Large intestine (tissue), 3 donors: Measurements from ENCODE around the gene CAPRIN1. TPM values are rescaled to one million over a fixed set of nuclear protein-coding genes. Genes with fewer than 3 reads are reported as not detected.
"Not testable (repeated sequence)": the region's sequence is repeated elsewhere in the genome, so short reads cannot be mapped to it uniquely, and the experiment has no call there.

Source experiments
- DNase-seq, 2 donors: peaks; one replicate each; pipeline versions ENCODE4 v3.0.0 to v3.0.0-alpha.2; 2013
- H3K27ac ChIP-seq: one replicate; pipeline ENCODE4 v1.5.1; 2013; ENCODE audit warnings: low read length
- H3K27me3 ChIP-seq: 2 replicates; pipeline ENCODE4 v1.6.1; 2013; ENCODE audit warnings: low read length; ENCODE audit not compliant: control insufficient read depth, insufficient read depth
- H3K36me3 ChIP-seq: 2 replicates; pipeline ENCODE4 v1.6.1; 2013; ENCODE audit warnings: low read length; ENCODE audit not compliant: control insufficient read depth, insufficient read depth
- H3K4me1 ChIP-seq: one replicate; pipeline ENCODE4 v1.6.1; 2013; ENCODE audit warnings: low read length; ENCODE audit not compliant: control insufficient read depth, insufficient read depth
- H3K4me3 ChIP-seq: one replicate; pipeline ENCODE4 v1.5.1; 2013; ENCODE audit warnings: low read length
- H3K9me3 ChIP-seq: one replicate; pipeline ENCODE4 v1.6.1; 2013; ENCODE audit warnings: mild to moderate bottlenecking, low read depth, low read length, moderate library complexity; ENCODE audit not compliant: control insufficient read depth
- WGBS: methylation state at CpG from one replicate; pipeline ENCODE4 v1.1.5; 2013; ENCODE audit warnings: low lambda C conversion rate; ENCODE audit not compliant: insufficient coverage; 5-methylcytosine and 5-hydroxymethylcytosine counted together
- polyA plus RNA-seq: library from polyadenylated mRNA; unstranded; fragments of 120-200 nt; gene quantifications from one replicate; pipeline ENCODE4 v1.2.1, GENCODE V29; 2013

Gene CAPRIN1
- polyA plus RNA-seq, 1 donor: 162 TPM

DNA sequence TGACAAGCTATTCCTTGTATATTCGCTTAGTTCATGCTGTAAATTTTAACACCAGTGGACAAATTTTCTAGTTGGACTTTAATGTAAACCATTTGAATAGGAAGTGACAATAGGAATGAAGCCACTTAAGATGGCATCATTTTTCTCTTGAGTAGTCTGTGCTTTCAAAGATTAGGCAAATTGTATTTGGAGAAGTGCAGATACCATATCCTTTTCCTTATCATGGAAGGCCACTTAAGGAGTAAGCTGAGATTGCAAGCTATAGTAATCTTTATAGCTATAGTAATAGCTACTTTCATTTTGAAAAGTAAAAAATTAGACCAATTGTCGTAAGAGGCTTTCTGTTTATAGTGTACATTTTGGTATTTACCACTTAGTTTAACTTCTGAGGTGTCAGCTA is 12.8 kb downstream of the CAPRIN1 start:
- no peaks in the 10 kb centered on the region for H3K27me3 ChIP-seq
- H3K36me3 ChIP-seq: peaks cover 25% of the 10 kb centered on the region
- H3K4me3 ChIP-seq: no peak overlapping the region
- peak overlapping the region; percentile 11 for H3K27ac ChIP-seq
- peaks cover 9% of the 10 kb centered on the region for H3K4me1 ChIP-seq
- no peaks in the 10 kb centered on the region for H3K9me3 ChIP-seq
- peak in 1 of 2 donors; percentile 7 for DNase-seq
- 67% methylated on average over 2 of the region's 2 CpGs for WGBS

DNA sequence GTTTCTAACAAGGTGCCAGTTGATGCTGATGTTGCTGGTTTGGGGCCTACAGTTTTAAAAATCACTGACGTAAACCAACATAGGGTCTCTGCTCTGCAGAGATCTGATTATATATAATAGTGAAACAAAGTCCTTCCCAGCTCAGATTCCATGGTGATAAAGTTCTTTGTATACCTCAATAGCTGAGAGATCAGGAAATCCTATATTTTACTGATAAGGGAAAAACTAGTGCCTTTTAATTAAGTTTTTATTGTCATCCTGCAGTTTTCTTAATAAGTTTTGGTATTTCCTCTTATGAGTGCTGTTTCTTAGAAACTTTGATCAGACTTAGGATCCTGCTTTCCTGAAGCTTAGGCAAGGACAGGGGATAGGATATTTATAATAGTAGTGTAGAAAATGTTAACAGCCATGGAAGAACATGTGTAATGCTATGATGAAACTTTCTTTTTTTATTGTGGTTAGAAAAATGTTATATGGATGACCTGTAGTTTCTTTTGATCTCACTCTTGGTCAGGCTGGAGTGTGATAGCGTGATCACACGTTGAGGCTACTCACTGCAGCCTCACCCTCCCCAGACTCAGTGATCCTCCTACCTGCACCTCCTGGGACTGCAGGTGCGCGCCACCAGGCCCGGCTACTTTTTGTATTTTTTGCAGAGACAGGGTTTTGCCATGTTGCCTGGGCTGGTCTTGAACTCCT is 14.1 kb downstream of the CAPRIN1 start:
- H3K4me3 ChIP-seq: no peak overlapping the region
- DNase-seq: no peak
- no peak overlapping the region for H3K27ac ChIP-seq
- no peaks in the 10 kb centered on the region for H3K9me3 ChIP-seq
- WGBS: 60% methylated on average over 1 of the region's 6 CpGs
- no peaks in the 10 kb centered on the region for H3K27me3 ChIP-seq
- H3K4me1 ChIP-seq: peaks cover 9% of the 10 kb centered on the region
- H3K36me3 ChIP-seq: peaks cover 26% of the 10 kb centered on the region

DNA sequence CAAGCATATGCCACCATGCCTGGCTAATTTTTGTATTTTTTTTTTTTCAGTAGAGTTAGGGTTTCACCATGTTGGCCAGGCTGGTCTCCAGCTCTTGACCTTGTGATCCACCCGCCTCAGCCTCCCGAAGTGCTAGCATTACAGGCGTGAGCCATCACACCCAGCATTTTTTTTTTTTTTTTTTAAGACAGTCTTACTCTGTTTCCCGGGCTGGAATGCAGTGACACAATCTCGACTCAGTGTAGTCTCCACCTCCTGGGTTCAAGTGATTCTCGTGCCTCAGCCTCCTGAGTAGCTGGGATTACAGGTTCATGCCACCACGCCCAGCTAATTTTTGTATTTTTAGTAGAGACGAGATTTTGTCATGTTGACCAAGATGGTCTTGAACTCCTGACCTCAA is 15.2 kb downstream of the CAPRIN1 start:
- WGBS: 60% methylated on average over 1 of the region's 8 CpGs
- H3K4me1 ChIP-seq, H3K4me3 ChIP-seq, H3K9me3 ChIP-seq, DNase-seq, H3K27me3 ChIP-seq, H3K27ac ChIP-seq: not testable (repeated sequence)
- peaks cover 20% of the 10 kb centered on the region for H3K36me3 ChIP-seq

DNA sequence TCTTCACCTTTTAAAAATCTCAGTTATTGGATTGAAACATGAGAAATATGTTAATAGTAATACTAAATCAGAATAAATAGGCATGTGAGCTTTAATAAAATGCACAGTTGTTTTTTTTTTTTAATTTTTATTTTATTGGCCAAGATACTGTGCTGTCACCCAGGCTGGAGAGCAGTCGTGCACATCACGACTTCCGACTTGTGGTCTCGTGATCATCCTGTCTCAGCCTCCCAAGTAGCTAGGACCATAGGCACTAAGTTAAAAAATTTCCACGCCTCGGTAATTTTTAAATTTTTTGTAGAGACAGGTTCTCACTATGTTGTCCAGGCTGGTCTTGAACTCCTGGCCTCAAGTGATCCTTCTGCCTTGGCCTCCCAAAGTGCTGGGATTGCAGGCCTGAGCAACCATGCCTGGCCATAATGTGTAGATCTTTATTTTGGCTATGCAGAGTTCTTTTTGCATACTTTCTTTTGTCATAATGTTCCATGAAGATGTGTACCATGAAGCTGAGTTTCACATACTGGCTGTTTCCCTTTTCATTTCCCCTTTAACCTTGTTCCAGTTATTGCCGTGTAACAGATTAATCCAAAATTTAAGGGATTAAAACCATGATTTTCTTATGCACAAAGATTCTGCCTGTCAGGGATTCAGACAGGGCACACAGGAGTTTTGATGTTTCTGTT is 16.0 kb downstream of the CAPRIN1 start:
- Histone ChIP-seq H3K9me3 (no peaks in the 10 kb centered on the region), H3K4me3 (no peak overlapping the region), H3K27ac (no peak overlapping the region), H3K4me1 (peaks cover 9% of the 10 kb centered on the region), H3K36me3 (peaks cover 18% of the 10 kb centered on the region), H3K27me3 (no peaks in the 10 kb centered on the region)
- WGBS: no CpG with 5 or more reads among the region's 7 CpGs
- DNase-seq: no peak

DNA sequence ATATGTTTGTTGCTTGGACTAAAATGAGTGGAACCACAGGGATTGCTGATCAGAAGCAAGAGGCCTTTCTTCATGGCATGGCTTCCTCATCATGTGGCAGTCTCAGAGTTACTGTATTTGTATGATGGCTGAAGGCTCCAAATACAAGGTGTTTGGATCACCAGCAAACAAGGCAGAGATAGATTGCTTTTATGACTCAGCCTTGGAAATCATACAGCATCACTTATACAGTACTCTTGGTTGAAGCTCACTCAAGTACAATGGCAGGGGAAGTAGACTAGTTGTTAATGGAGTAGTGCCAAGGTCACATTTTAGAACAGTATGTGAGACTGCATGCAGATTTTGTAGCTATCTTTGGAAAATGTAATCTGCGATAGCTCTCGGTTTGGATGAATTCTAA is 16.6 kb downstream of the CAPRIN1 start:
- Histone ChIP-seq H3K27ac (no peak overlapping the region), H3K4me3 (no peak overlapping the region), H3K9me3 (no peaks in the 10 kb centered on the region), H3K36me3 (peaks cover 22% of the 10 kb centered on the region), H3K4me1 (peaks cover 6% of the 10 kb centered on the region), H3K27me3 (no peaks in the 10 kb centered on the region)
- no peak for DNase-seq
- WGBS: no CpG with 5 or more reads among the region's 2 CpGs

DNA sequence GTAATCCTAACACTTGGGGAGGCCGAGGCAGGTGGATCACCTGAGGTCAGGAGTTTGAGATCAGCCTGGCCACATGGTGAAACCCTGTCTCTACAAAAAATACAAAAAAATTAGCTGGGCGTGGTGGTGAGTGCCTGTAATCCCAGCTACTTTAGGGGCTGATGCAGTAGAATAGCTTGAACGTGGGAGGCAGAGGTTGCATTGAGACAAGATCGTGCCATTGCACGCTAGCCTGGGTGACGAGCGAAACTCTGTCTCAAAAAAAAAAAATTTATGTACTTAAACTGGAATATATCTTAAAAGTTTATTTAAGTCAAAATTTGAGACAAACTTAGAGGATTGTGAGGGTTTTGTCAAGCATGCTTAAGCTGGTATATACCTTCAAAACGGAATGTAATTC is 19.8 kb downstream of the CAPRIN1 start:
- not testable (repeated sequence) for H3K4me3 ChIP-seq, H3K27me3 ChIP-seq, DNase-seq, H3K9me3 ChIP-seq, H3K4me1 ChIP-seq, H3K27ac ChIP-seq
- 100% methylated on average over 3 of the region's 8 CpGs for whole genome bisulfite sequencing
- peaks cover 43% of the 10 kb centered on the region for H3K36me3 ChIP-seq

DNA sequence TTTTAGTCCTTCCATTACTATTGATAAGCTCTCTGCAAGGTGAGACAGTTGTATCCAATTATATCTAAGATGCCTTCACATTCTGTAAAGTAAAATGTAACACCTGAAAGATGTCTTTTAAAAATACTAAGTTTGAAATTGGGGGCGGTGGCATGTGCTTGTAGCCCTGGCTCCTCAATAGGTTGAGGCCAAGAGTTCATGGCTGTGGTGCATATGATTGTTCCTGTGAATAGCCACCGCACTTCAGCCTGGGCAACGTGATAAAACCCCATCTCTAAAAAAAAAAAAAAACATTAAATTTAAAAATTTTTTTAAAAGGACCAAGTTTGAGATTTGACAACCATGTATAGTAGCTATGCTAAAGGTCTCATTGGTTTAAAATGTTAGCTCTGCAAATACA is 20.5 kb downstream of the CAPRIN1 start:
- Histone ChIP-seq H3K4me1 (no peaks in the 10 kb centered on the region), H3K27ac (no peak overlapping the region), H3K9me3 (no peaks in the 10 kb centered on the region), H3K36me3 (peaks cover 50% of the 10 kb centered on the region), H3K4me3 (no peak overlapping the region), H3K27me3 (no peaks in the 10 kb centered on the region)
- 100% methylated on average over 1 of the region's 3 CpGs for WGBS
- DNase-seq: no peak

DNA sequence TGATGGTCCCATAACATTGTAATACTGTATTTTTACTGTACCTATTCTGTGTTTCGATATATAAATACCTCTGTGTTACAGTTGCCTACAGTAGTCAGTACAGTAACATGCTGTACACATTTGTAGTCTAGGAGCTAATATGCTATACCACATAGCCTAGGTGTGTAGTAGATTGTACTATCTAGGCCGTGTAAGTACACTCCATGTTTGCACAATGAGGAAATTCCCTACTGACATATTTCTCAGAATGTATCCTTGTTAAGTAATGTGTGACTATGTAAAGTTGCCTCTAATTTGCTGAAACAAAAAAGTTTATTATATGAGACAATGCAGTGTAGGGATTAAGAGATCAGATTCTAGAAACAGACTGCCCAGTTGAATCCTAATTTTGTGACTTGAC is 21.3 kb downstream of the CAPRIN1 start:
- peaks cover 52% of the 10 kb centered on the region for H3K36me3 ChIP-seq
- no peaks in the 10 kb centered on the region for H3K9me3 ChIP-seq
- DNase-seq: no peak
- no peak overlapping the region for H3K4me3 ChIP-seq
- H3K27ac ChIP-seq: no peak overlapping the region
- no peaks in the 10 kb centered on the region for H3K4me1 ChIP-seq
- no CpG with 5 or more reads among the region's 2 CpGs for WGBS
- no peaks in the 10 kb centered on the region for H3K27me3 ChIP-seq

DNA sequence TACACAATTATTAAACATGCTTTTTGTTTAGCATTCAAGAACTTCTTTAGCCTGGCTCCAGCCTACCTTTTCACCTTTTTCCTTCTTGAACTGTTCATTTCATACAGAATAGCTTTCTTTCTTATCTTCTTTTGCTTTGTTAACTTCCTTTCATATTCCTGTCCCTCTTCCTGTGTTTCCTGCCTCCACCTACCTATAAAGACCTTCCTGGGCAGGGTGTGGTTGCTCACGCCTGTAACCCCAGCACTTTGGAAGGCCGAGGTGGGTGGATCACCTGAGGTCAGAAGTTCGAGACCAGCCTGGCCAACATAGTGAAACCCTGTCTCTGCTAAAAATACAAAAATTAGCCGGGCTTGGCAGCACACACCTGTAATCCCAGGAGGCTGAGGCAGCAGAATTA is 22.9 kb downstream of the CAPRIN1 start:
- H3K36me3 ChIP-seq: peaks cover 60% of the 10 kb centered on the region
- H3K4me1 ChIP-seq: no peaks in the 10 kb centered on the region
- no CpG with 5 or more reads among the region's 4 CpGs for WGBS
- no peak for DNase-seq
- H3K27ac ChIP-seq: no peak overlapping the region
- no peaks in the 10 kb centered on the region for H3K27me3 ChIP-seq
- H3K9me3 ChIP-seq: no peaks in the 10 kb centered on the region
- H3K4me3 ChIP-seq: no peak overlapping the region

DNA sequence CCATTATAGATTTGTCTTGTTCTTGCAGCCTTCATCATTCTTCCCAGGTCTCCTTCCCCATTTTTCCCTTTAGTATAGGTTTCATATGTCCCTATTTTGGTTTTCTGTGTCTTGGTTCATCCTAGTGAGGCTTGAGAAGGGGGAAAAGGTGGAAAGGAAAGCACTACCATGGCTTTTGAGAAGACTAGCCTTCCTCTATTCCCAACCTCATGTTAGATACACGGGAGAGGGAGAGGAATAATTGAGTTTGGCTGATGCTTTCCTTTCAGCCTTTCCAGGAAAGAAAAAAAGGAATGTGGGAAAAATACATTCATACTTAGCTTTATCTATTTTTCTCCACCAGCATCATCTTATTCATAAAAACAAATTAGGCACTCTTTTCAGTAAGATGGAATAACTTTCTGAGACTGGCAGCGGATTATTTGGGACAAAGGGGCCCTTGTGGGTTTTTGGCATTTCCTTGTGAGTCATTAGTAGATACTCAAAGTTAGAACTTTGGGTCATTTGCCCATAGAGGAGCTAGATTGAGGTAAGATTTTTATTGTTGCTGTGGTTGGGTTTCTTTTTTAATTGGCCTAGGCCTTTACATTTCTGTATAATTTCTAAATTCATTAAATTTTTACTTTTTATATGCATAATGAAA is 23.8 kb downstream of the CAPRIN1 start:
- Histone ChIP-seq H3K9me3 (no peaks in the 10 kb centered on the region), H3K27me3 (no peaks in the 10 kb centered on the region), H3K4me1 (no peaks in the 10 kb centered on the region), H3K4me3 (no peak overlapping the region), H3K27ac (no peak overlapping the region), H3K36me3 (peaks cover 66% of the 10 kb centered on the region)
- no CpG with 5 or more reads among the region's 2 CpGs for WGBS
- DNase-seq: no peak
